ENCODE results near the gene ZMYND8.

DNA sequence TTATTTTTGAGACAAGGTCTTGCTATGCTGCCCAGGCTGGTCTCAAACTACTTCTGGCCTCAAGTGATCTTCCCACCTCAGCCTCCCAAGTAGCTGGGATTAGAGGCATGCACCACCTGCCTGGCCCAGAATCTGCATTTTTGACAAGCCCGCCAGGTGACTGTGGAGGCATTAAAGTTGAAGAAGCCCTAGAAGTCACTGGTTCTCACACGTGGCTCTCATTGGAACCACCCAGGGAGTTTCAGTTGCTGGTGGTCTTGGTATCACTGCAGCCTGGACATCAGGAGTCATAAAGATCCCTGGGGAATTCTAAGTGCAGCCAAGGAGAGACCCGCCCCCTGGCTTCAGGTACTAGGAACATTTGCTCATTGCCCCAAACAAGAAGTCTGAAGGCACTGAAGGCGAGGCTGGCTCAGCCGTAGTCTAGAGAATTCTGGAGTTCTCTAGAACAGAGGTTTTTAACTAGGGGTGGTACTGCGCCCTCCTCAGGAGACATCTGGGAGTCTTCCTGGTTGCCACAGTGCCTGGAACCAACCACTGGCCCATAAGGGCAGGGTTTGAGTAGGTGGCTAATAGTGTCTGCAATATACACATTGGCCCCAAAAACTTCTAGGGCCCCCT is 182.8 kb downstream of the ZMYND8 start:
- TF ChIP-seq CTCF (IDR thresholded peaks at IDR 0.05): no peak
- no peak for TF ChIP-seq POLR2A (IDR thresholded peaks at IDR 0.05)
